22Rv1 (cell line): ENCODE results near the gene TRPC1.

ENCODE experiments used
- CTCF ChIP-seq: fragments of 450-650 bp; IDR thresholded peaks from 2 replicates; pipeline ENCODE4 v1.5.1; 2017; ENCODE audit warnings: mild to moderate bottlenecking
- ZFX ChIP-seq: fragments of 450-650 bp; IDR thresholded peaks from 2 replicates; pipeline ENCODE4 v1.6.1; 2017; ENCODE audit warnings: antibody characterized with exemption, borderline replicate concordance

DNA sequence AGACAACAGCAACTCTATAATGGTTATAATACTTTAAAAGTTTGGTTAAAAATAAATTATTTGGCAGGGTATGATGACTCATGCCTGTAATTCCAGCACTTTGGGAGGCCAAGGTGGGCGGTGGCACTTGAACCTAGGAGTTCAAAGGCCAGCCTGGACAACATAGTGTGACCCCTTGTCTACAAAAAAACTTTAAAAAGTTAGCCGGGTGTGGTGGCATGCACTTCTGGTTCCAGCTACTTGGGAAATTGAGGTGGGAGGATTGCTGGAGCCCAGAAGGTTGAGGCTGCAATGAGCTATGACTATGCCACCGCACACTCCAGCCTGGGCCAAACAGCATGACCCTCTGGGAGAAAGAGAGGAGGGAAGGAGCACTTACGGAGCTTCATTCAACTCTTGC lies 7.7 kb upstream of the TRPC1 start:
- TF ChIP-seq CTCF (no peak), ZFX (no peak)
